ENCODE measurements around the gene CADPS2. TPM values are rescaled to one million over a fixed set of nuclear protein-coding genes. Genes with fewer than 3 reads are reported as not detected.
"Not testable (repeated sequence)": the region's sequence is repeated elsewhere in the genome, so short reads cannot be mapped to it uniquely, and the experiment has no call there.

CADPS2 gene
- total RNA-seq, 6 experiments from 2014 or later, result 7.6 to 14.7 (median 9.4) TPM

DNA sequence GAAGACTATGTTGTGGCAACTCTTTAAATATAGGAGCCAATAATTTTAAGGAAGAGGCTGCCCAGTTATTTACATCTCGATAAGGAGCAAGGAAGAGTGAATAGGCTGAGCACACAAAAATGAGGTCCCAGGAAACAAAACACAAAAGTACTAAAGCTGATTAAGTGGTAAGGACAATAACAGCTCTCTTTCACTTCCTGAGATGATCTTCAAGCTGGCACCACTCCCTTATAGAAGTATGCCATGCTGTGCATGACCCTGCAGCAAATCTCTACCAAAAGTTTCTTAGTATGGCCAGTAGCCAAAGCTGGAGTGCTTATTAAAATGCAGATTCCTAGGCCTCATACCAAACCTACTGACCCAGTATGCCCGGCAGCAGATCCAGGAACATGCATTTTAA is 39.7 kb downstream of the CADPS2 start:
- TF ChIP-seq POLR2A (IDR thresholded peaks at IDR 0.05) (no peak), CTCF (IDR thresholded peaks at IDR 0.05) (no peak)
- Histone ChIP-seq H3K4me3 (no peak overlapping the region), H3K36me3 (no peaks in the 10 kb centered on the region), H3K9me3 (no peaks in the 10 kb centered on the region), H3K27ac (no peak overlapping the region), H3K27me3 (no peaks in the 10 kb centered on the region), H3K4me1 (no peaks in the 10 kb centered on the region)
- ATAC-seq (no peak), DNase-seq (no peak)
- 85% methylated on average over 2 of the region's 2 CpGs for WGBS (ENCODE audit: insufficient coverage, low coverage, low lambda C conversion rate, missing lambda C conversion rate)
- intact Hi-C loops (cut with DNase I), result no loop called here

- no peak for TF ChIP-seq POLR2A (IDR thresholded peaks at IDR 0.05)
- no peak for TF ChIP-seq CTCF (IDR thresholded peaks at IDR 0.05)
- no peaks in the 10 kb centered on the region for H3K27me3 ChIP-seq
- intact Hi-C loops (cut with DNase I), result no loop called here
- H3K4me1 ChIP-seq, result no peaks in the 10 kb centered on the region
- no peaks in the 10 kb centered on the region for H3K36me3 ChIP-seq
- no peak overlapping the region for H3K27ac ChIP-seq
- WGBS (ENCODE audit: insufficient coverage, low coverage, low lambda C conversion rate, missing lambda C conversion rate), result 84% methylated on average over 3 of the region's 3 CpGs
- no peak for DNase-seq
- no peak for ATAC-seq
- H3K4me3 ChIP-seq, result no peak overlapping the region
- no peaks in the 10 kb centered on the region for H3K9me3 ChIP-seq
Observed at GRCh38 chr7:122845286-122845685, 41.0 kb downstream of the CADPS2 start.

DNA sequence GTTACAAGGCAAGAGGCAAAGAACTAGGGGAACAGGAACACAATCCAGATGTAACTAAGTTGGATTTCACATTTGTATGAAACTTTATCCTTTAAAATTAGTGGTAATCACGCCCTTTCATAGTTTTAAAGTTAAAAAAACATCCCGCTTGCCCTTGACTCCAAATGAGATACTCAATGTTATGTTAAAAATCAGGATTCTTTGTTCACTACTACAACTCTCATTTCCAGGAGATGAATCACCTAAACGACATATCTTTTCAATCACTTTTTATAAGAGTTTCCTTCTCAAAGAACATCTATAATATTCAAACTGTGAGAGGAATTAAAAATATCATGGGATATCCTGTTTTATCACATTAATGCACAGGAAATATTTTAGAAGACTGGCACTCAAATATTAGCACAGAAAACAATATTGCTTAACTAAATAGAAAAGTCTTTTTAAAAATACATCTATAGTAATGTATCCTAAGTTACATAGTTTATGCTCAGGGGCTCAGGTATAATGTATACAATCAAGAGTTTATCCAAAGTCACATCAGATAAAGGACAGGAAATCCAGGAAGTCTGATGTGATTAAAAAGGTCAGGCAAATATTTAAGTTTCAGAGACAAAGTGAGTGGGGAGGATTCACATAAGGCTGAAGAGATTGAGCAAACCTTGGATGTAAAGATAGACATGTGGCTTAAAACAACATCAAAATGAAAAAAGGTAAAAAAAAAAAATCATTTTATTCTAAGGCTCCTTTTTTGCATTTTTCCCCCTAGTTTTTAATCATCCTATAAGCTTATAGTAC is 41.9 kb downstream of the CADPS2 start:
- ATAC-seq (no peak), DNase-seq (no peak)
- H3K27ac ChIP-seq, result no peak overlapping the region
- H3K4me1 ChIP-seq, result no peaks in the 10 kb centered on the region
- H3K9me3 ChIP-seq, result no peaks in the 10 kb centered on the region
- H3K4me3 ChIP-seq, result no peak overlapping the region
- H3K36me3 ChIP-seq, result no peaks in the 10 kb centered on the region
- 72% methylated on average over 3 of the region's 3 CpGs for WGBS (ENCODE audit: insufficient coverage, low coverage, low lambda C conversion rate, missing lambda C conversion rate)
- TF ChIP-seq POLR2A (IDR thresholded peaks at IDR 0.05) (no peak), CTCF (IDR thresholded peaks at IDR 0.05) (no peak)
- H3K27me3 ChIP-seq, result no peaks in the 10 kb centered on the region
- intact Hi-C loops (cut with DNase I), result no loop called here

DNA sequence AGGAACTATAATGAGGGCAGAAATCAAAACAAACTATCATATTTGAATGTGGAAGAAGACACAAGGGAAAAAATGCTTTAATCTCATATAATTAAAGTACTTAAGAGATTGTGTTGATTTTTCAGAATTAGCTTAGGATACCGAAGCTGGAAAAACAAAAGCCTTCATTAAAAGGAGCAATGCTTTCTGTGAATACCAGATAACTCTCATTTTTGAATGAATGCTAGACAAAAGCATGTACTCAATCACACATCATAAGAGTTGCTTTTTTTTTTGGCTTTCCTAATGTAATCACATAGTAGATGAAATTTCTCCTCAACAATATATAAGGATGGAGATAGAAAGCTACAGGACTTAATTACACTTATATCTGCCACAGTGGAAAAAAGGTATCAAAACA is 43.3 kb downstream of the CADPS2 start:
- H3K27ac ChIP-seq, result no peak overlapping the region
- no peaks in the 10 kb centered on the region for H3K36me3 ChIP-seq
- DNase-seq (no peak), ATAC-seq (no peak)
- WGBS (ENCODE audit: insufficient coverage, low coverage, low lambda C conversion rate, missing lambda C conversion rate), result 100% methylated on average over 1 of the region's 1 CpG
- TF ChIP-seq CTCF (IDR thresholded peaks at IDR 0.05) (no peak), POLR2A (IDR thresholded peaks at IDR 0.05) (no peak)
- H3K4me3 ChIP-seq, result no peak overlapping the region
- intact Hi-C loops (cut with DNase I), result no loop called here
- H3K9me3 ChIP-seq, result no peaks in the 10 kb centered on the region
- H3K27me3 ChIP-seq, result no peaks in the 10 kb centered on the region
- H3K4me1 ChIP-seq, result no peaks in the 10 kb centered on the region

DNA sequence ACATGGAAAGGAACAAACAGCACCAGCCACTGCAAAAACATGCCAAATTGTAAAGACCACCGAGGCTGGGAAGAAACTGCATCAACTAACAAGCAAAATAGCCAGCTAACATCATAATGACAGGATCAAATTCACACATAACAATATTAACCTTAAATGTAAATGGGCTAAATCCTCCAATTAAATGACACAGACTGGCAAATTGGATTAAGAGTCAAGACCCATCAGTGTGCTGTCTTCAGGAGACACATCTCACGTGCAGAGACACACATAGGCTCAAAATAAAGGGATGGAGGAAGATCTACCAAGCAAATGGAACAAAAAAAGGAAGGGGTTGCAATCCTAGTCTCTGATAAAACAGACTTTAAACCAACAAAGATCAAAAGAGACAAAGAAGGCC is 50.0 kb downstream of the CADPS2 start:
- WGBS (ENCODE audit: insufficient coverage, low coverage, low lambda C conversion rate, missing lambda C conversion rate), result 100% methylated on average over 1 of the region's 2 CpGs
- H3K36me3 ChIP-seq; H3K4me3 ChIP-seq; DNase-seq; ATAC-seq; H3K9me3 ChIP-seq; intact Hi-C loops (cut with DNase I); H3K27me3 ChIP-seq; H3K27ac ChIP-seq; H3K4me1 ChIP-seq: not testable (repeated sequence)

- H3K4me1 ChIP-seq; DNase-seq; intact Hi-C loops (cut with DNase I); H3K9me3 ChIP-seq; H3K36me3 ChIP-seq; H3K27ac ChIP-seq; ATAC-seq; H3K27me3 ChIP-seq; H3K4me3 ChIP-seq: not testable (repeated sequence)
- WGBS (ENCODE audit: insufficient coverage, low coverage, low lambda C conversion rate, missing lambda C conversion rate), result no CpG with 5 or more reads among the region's 9 CpGs
Observed at GRCh38 chr7:122834571-122834942, 51.7 kb downstream of the CADPS2 start.

All from right lobe of liver (tissue), 6 donors.